HCT116 (cell line): Measurements from ENCODE around the gene MARK1. TPM values are rescaled to one million over a fixed set of nuclear protein-coding genes. Genes with fewer than 3 reads are reported as not detected.

ENCODE experiments used
- ATAC-seq: fragments of 200-7000 bp; cut with Tn5 transposase; 2 replicates; pipeline ENCODE4 v1.9.1; 2020; ENCODE audit warnings: mild to moderate bottlenecking, moderate library complexity
- BruUV-seq: library from RNA; stranded (reverse); fragments of 400-500 nt; replicated peaks from 2 replicates; lab custom pipeline; 2021; lab: Mats Ljungman, UMichigan
- CTCF ChIA-PET: fragments of 300-600 bp; sonication (Branson Sonifier 250); formaldehyde crosslinking; loops from one replicate; lab custom pipeline; 2021; ENCODE audit warnings: antibody characterized with exemption; lab: Charles Lee
- POLR2A ChIA-PET: fragments of 300-600, 350-600 bp; sonication (Branson Sonifier 250); formaldehyde crosslinking; loops from one replicate; lab custom pipeline; 2021; ENCODE audit warnings: antibody characterized with exemption; lab: Charles Lee
- RAD21 ChIA-PET, 2 experiments: fragments of 300-600 bp; sonication (Branson Sonifier 250); formaldehyde crosslinking; loops; one replicate each; lab custom pipeline; 2023; ENCODE audit warnings: low total read pairs in 2 of 2; ENCODE audit not compliant: uncharacterized antibody in 2 of 2, unreplicated experiment in 2 of 2, low non-redundant PET in 1 of 2; lab: Charles Lee
- DNase-seq: peaks from one replicate; pipeline ENCODE4 v3.0.0-alpha.2; 2010; ENCODE audit warnings: low read depth, low spot score
- H2AFZ ChIP-seq: fragments of 200-600 bp; shearing (Covaris generic), sonication (generic); 2 replicates; pipeline ENCODE4 v1.6.1; 2017; ENCODE audit warnings: low read depth, mixed run types, mixed read lengths, antibody characterized with exemption, low read length; ENCODE audit not compliant: poor library complexity, severe bottlenecking
- H3K27ac ChIP-seq: 2 replicates; pipeline ENCODE4 v1.5.1; 2012; ENCODE audit warnings: low read depth, low read length
- H3K27me3 ChIP-seq: fragments of 200-600 bp; sonication (generic); 2 replicates; pipeline ENCODE4 v1.6.1; 2016; ENCODE audit warnings: mixed run types, low read length, mixed read lengths; ENCODE audit not compliant: insufficient read depth
- H3K36me3 ChIP-seq, 2 experiments: fragments of 200-500 bp in 1 of 2; fragments of 200-600 bp in 1 of 2; sonication (Bioruptor generic) in 1 of 2; sonication (generic) in 1 of 2; 2 replicates each; pipeline versions ENCODE4 v1.5.1 to v1.6.1; 2014 to 2016; ENCODE audit warnings: low read length in 2 of 2, inconsistent platforms in 1 of 2, mixed read lengths in 1 of 2, mixed run types in 1 of 2; ENCODE audit not compliant: insufficient read depth in 2 of 2, control insufficient read depth in 1 of 2
- H3K4me1 ChIP-seq, 2 experiments: fragments of 200-600 bp in 1 of 2; sonication (generic) in 1 of 2; 2 replicates each; pipeline versions ENCODE4 v1.5.1 to v1.6.1; 2012 to 2017; ENCODE audit warnings: low read length in 2 of 2, inconsistent platforms in 1 of 2, mild to moderate bottlenecking in 1 of 2, mixed read lengths in 1 of 2, mixed run types in 1 of 2, moderate library complexity in 1 of 2; ENCODE audit not compliant: insufficient read depth in 2 of 2, control insufficient read depth in 1 of 2
- H3K4me2 ChIP-seq: fragments of 200-600 bp; sonication (generic); 2 replicates; pipeline ENCODE4 v1.6.1; 2017; ENCODE audit warnings: mixed run types, low read length, mixed read lengths
- H3K4me3 ChIP-seq, 2 experiments: fragments of 200-600 bp in 1 of 2; sonication (generic) in 1 of 2; replicated peaks in 1 of 2; 2 replicates each; pipeline ENCODE4 v1.5.1; 2011 to 2016; ENCODE audit warnings: low read length in 2 of 2, control low read depth in 1 of 2, low read depth in 1 of 2, mild to moderate bottlenecking in 1 of 2, mixed read lengths in 1 of 2, mixed run types in 1 of 2
- H3K79me2 ChIP-seq: fragments of 200-600 bp; sonication (generic); 2 replicates; pipeline ENCODE4 v1.6.1; 2017; ENCODE audit warnings: mild to moderate bottlenecking, mixed run types, low read length, moderate library complexity, mixed read lengths; ENCODE audit not compliant: insufficient read depth
- H3K9ac ChIP-seq: fragments of 200-600 bp; sonication (generic); 2 replicates; pipeline ENCODE4 v1.6.1; 2016; ENCODE audit warnings: low read length, mixed read lengths
- H3K9me2 ChIP-seq: fragments of 200-600 bp; sonication (generic), shearing (Covaris generic); 2 replicates; pipeline ENCODE4 v1.6.1; 2017; ENCODE audit warnings: mixed run types, mild to moderate bottlenecking, moderate library complexity; ENCODE audit not compliant: insufficient read depth
- H3K9me3 ChIP-seq, 2 experiments: fragments of 200-500 bp in 1 of 2; fragments of 200-600 bp in 1 of 2; sonication (Bioruptor generic) in 1 of 2; sonication (generic) in 1 of 2; 2 replicates each; pipeline ENCODE4 v1.6.1; 2014 to 2017; ENCODE audit warnings: low read length in 2 of 2, mixed read lengths in 2 of 2, inconsistent platforms in 1 of 2, low read depth in 1 of 2, mild to moderate bottlenecking in 1 of 2, mixed run types in 1 of 2, moderate library complexity in 1 of 2; ENCODE audit not compliant: control insufficient read depth in 1 of 2, insufficient read depth in 1 of 2
- H4K20me1 ChIP-seq: fragments of 200-600 bp; sonication (generic), shearing (Covaris generic); 2 replicates; pipeline ENCODE4 v1.6.1; 2017; ENCODE audit warnings: mixed run types, mild to moderate bottlenecking, moderate library complexity; ENCODE audit not compliant: insufficient read depth
- EGR1 ChIP-seq: IDR thresholded peaks from 2 replicates; pipeline ENCODE4 v1.6.1; 2012; ENCODE audit warnings: low read depth
- EZH2 ChIP-seq: fragments of 200-600 bp; sonication (generic); IDR thresholded peaks from 2 replicates; pipeline ENCODE4 v1.6.1; 2017; ENCODE audit warnings: antibody characterized with exemption, mixed run types
- EZH2phosphoT487 ChIP-seq: fragments of 200-600 bp; IDR thresholded peaks from 2 replicates; pipeline ENCODE4 v1.6.1; 2018; ENCODE audit warnings: antibody characterized with exemption, borderline replicate concordance
- SIN3A ChIP-seq: IDR thresholded peaks from 2 replicates; pipeline ENCODE4 v1.6.1; 2012; ENCODE audit warnings: low read depth
- TCF7L2 ChIP-seq: IDR thresholded peaks from 2 replicates; pipeline ENCODE4 v1.7.0; 2011; ENCODE audit warnings: borderline replicate concordance, inconsistent platforms; ENCODE audit not compliant: insufficient read depth, insufficient read length; ENCODE audit errors: extremely low read depth
- YY1 ChIP-seq: IDR thresholded peaks from 2 replicates; pipeline ENCODE4 v1.6.1; 2011; ENCODE audit warnings: low read length, low read depth, moderate library complexity, mild to moderate bottlenecking; ENCODE audit not compliant: insufficient replicate concordance; ENCODE audit errors: extremely low read depth
- ZNF274 ChIP-seq: fragments of 200-500 bp; sonication (Bioruptor generic); IDR thresholded peaks from 2 replicates; pipeline ENCODE4 v1.6.1; 2014; ENCODE audit warnings: mild to moderate bottlenecking, low read depth, low read length, inconsistent platforms
- intact Hi-C: fragments of 100-400 bp; cut with micrococcal nuclease; formaldehyde crosslinking; loops from 2 replicates; pipeline ENCODE4 v1.10.0; 2022
- total RNA-seq: library from RNA; stranded (reverse); gene quantifications from one replicate; pipeline ENCODE4 v1.2.1, GENCODE V29; 2021; ENCODE audit not compliant: unreplicated experiment
- TF ChIP-seq, protein P1 (sequence below): IDR thresholded peaks from 2 replicates; pipeline ENCODE4 v1.6.1; 2012
- TF ChIP-seq, protein P2 (sequence below): IDR thresholded peaks from 2 replicates; pipeline ENCODE4 v1.6.1; 2011; ENCODE audit warnings: mild to moderate bottlenecking, low read length, moderate library complexity; ENCODE audit not compliant: insufficient replicate concordance; ENCODE audit errors: extremely low read depth
- TF ChIP-seq, protein P3 (sequence below), 3 experiments: fragments of 200-600 bp in 1 of 3; sonication (generic) in 1 of 3; IDR thresholded peaks in 2 of 3; conservative IDR thresholded peaks in 1 of 3; 2 replicates each; pipeline ENCODE4 v1.5.1; 2012 to 2017; ENCODE audit warnings: low read depth in 2 of 3, low read length in 2 of 3, antibody characterized with exemption in 1 of 3, borderline replicate concordance in 1 of 3, control low read depth in 1 of 3, mild to moderate bottlenecking in 1 of 3, mixed read lengths in 1 of 3, mixed run types in 1 of 3, moderate library complexity in 1 of 3; ENCODE audit not compliant: insufficient read depth in 1 of 3

Gene MARK1
- total RNA-seq, 1 experiment from 2014 or later, result 3.6 TPM

DNA sequence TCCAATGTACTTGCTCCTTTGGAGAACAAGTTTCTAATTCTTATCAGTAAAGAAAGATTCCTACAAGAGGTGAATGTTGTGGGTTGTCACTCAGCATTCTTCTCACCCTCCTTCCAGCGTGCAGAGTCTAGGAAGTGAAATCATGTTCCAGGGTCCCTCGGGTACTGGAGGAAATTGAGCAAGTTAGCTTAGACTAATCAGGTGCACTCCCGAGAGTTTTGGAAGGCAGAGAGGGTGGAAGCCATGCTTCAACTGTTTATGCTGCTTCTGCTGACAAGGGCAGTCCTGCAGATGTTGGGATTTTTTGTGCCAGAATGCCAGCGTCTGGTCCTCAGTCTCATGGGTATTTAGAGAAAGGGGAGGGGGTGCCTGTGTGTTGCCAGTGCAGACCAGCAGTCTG, 157.0 kb downstream of the MARK1 start:
- no peaks in the 10 kb centered on the region for H3K9me2 ChIP-seq
- H3K9me3 ChIP-seq, result no peaks in the 10 kb centered on the region
- H3K9ac ChIP-seq, result no peak overlapping the region
- DNase-seq (no peak), ATAC-seq (no peak)
- TF ChIP-seq SIN3A (no peak), TCF7L2 (no peak), EZH2phosphoT487 (no peak), EGR1 (no peak), EZH2 (no peak)
- TF ChIP-seq, protein P1, sequence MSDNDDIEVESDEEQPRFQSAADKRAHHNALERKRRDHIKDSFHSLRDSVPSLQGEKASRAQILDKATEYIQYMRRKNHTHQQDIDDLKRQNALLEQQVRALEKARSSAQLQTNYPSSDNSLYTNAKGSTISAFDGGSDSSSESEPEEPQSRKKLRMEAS, result no peak
- TF ChIP-seq, protein P2, sequence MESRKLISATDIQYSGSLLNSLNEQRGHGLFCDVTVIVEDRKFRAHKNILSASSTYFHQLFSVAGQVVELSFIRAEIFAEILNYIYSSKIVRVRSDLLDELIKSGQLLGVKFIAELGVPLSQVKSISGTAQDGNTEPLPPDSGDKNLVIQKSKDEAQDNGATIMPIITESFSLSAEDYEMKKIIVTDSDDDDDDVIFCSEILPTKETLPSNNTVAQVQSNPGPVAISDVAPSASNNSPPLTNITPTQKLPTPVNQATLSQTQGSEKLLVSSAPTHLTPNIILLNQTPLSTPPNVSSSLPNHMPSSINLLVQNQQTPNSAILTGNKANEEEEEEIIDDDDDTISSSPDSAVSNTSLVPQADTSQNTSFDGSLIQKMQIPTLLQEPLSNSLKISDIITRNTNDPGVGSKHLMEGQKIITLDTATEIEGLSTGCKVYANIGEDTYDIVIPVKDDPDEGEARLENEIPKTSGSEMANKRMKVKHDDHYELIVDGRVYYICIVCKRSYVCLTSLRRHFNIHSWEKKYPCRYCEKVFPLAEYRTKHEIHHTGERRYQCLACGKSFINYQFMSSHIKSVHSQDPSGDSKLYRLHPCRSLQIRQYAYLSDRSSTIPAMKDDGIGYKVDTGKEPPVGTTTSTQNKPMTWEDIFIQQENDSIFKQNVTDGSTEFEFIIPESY, result no peak
- ChIA-PET RAD21 (no interaction called here), POLR2A (no interaction called here), CTCF (no interaction called here)
- no peak overlapping the region for H3K4me2 ChIP-seq
- no peaks in the 10 kb centered on the region for H3K79me2 ChIP-seq
- H3K27ac ChIP-seq, result no peak overlapping the region
- H4K20me1 ChIP-seq, result no peaks in the 10 kb centered on the region
- peaks cover 0 to 5% of the 10 kb centered on the region in 2 experiments; a peak in 2 of 4 replicates for H3K4me1 ChIP-seq
- H2AFZ ChIP-seq, result no peak overlapping the region
- H3K36me3 ChIP-seq, result no peaks in the 10 kb centered on the region
- intact Hi-C loops, result loop anchor here (5.0 kb wide), 2 partner anchors 388 to 403 kb away; no protein-coding TSS in a partner anchor
- H3K27me3 ChIP-seq, result no peaks in the 10 kb centered on the region
- H3K4me3 ChIP-seq, result no peak overlapping the region
- no TSS peak for BruUV-seq

DNA sequence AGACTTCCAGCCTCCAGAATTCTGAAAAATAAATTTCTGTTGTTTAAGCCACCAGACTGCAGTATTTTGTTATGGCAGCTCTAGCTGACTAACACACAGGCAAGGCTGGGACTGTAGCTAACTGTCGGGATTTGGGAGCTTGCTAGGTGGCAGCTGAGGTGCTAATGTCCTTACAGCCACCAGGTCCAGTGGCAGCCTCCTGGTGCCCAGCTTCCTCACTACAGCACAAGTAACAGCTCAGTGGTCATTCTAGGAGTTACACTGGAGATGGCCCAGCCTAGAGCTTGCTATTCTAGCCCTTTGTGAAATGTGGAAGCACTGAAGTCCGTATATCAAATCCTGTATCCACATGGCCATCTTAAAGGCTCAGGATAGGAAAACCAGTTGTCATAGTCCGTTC, 157.9 kb downstream of the MARK1 start:
- intact Hi-C loops, result no loop called here
- Histone ChIP-seq H3K79me2 (no peaks in the 10 kb centered on the region), H3K4me2 (no peak overlapping the region), H3K4me1 (peaks cover 0 to 9% of the 10 kb centered on the region in 2 experiments; a peak in 2 of 4 replicates), H4K20me1 (no peaks in the 10 kb centered on the region), H3K9me3 (no peaks in the 10 kb centered on the region), H3K9me2 (no peaks in the 10 kb centered on the region), H2AFZ (no peak overlapping the region), H3K9ac (no peak overlapping the region), H3K27me3 (no peaks in the 10 kb centered on the region), H3K4me3 (no peak overlapping the region), H3K27ac (no peak overlapping the region), H3K36me3 (no peaks in the 10 kb centered on the region)
- DNase-seq (peak; percentile 29), ATAC-seq (peak; percentile 58)
- BruUV-seq, result no TSS peak
- ChIA-PET POLR2A (no interaction called here), RAD21 (interaction anchor here in 1 of 2 experiments (0.6 to 1.1 kb wide), 2 partner anchors 38 to 89 kb away, joined by 3 to 4 read pairs; no protein-coding TSS in a partner anchor), CTCF (interaction anchor here (0.7 to 1.7 kb wide), 3 partner anchors 17 to 390 kb away, joined by 3 to 10 read pairs (median 4); no protein-coding TSS in a partner anchor)
- TF ChIP-seq ZNF274 (no peak), YY1 (no peak)
- TF ChIP-seq, protein P3, sequence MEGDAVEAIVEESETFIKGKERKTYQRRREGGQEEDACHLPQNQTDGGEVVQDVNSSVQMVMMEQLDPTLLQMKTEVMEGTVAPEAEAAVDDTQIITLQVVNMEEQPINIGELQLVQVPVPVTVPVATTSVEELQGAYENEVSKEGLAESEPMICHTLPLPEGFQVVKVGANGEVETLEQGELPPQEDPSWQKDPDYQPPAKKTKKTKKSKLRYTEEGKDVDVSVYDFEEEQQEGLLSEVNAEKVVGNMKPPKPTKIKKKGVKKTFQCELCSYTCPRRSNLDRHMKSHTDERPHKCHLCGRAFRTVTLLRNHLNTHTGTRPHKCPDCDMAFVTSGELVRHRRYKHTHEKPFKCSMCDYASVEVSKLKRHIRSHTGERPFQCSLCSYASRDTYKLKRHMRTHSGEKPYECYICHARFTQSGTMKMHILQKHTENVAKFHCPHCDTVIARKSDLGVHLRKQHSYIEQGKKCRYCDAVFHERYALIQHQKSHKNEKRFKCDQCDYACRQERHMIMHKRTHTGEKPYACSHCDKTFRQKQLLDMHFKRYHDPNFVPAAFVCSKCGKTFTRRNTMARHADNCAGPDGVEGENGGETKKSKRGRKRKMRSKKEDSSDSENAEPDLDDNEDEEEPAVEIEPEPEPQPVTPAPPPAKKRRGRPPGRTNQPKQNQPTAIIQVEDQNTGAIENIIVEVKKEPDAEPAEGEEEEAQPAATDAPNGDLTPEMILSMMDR (IDR thresholded peaks at IDR 0.05 in 2 of 3, conservative IDR thresholded peaks at IDR 0.05 in 1 of 3; ENCODE audit: borderline replicate concordance in 1 of 3, insufficient read depth in 1 of 3, low read depth in 2 of 3, low read length in 2 of 3), result peak in 2 of 3 experiments; percentile 42 to 50; a peak in 4 of 6 replicates
